ENCODE results near the gene HDDC3. TPM values are rescaled to one million over a fixed set of nuclear protein-coding genes. Genes with fewer than 3 reads are reported as not detected.

HDDC3 gene
- total RNA-seq, 1 experiment from 2014 or later: 25.5 TPM

DNA sequence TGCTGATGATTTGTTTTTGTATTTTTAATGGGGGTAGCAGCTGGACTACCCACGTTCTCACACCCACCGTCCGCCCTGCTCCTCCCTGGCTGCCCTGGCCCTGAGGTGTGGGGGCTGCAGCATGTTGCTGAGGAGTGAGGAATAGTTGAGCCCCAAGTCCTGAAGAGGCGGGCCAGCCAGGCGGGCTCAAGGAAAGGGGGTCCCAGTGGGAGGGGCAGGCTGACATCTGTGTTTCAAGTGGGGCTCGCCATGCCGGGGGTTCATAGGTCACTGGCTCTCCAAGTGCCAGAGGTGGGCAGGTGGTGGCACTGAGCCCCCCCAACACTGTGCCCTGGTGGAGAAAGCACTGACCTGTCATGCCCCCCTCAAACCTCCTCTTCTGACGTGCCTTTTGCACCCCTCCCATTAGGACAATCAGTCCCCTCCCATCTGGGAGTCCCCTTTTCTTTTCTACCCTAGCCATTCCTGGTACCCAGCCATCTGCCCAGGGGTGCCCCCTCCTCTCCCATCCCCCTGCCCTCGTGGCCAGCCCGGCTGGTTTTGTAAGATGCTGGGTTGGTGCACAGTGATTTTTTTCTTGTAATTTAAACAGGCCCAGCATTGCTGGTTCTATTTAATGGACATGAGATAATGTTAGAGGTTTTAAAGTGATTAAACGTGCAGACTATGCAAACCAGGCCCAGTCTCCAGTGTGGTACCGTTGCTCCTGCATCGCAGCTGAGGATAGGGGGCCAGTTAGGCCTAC lies 49.4 kb downstream of the HDDC3 start:
- Mint-ChIP-seq H3K36me3 (ENCODE audit: insufficient read depth, unreplicated experiment) (peaks cover 19% of the 10 kb centered on the region), H3K27me3 (ENCODE audit: insufficient read depth, unreplicated experiment) (no peaks in the 10 kb centered on the region), H3K4me3 (ENCODE audit: unreplicated experiment) (no peak overlapping the region), H3K4me1 (ENCODE audit: insufficient read depth, unreplicated experiment) (no peaks in the 10 kb centered on the region), H3K27ac (ENCODE audit: low read depth, unreplicated experiment) (no peak overlapping the region), H3K9me3 (ENCODE audit: unreplicated experiment) (no peaks in the 10 kb centered on the region)
- no TSS peak for BruUV-seq (replicated peaks)
- TF ChIP-seq, protein P1, sequence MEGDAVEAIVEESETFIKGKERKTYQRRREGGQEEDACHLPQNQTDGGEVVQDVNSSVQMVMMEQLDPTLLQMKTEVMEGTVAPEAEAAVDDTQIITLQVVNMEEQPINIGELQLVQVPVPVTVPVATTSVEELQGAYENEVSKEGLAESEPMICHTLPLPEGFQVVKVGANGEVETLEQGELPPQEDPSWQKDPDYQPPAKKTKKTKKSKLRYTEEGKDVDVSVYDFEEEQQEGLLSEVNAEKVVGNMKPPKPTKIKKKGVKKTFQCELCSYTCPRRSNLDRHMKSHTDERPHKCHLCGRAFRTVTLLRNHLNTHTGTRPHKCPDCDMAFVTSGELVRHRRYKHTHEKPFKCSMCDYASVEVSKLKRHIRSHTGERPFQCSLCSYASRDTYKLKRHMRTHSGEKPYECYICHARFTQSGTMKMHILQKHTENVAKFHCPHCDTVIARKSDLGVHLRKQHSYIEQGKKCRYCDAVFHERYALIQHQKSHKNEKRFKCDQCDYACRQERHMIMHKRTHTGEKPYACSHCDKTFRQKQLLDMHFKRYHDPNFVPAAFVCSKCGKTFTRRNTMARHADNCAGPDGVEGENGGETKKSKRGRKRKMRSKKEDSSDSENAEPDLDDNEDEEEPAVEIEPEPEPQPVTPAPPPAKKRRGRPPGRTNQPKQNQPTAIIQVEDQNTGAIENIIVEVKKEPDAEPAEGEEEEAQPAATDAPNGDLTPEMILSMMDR (IDR thresholded peaks at IDR 0.05; ENCODE audit: unreplicated experiment): no peak
- intact Hi-C loops (cut with micrococcal nuclease): no loop called here
- ChIA-PET CTCF (interaction anchor here (1.2 kb wide), 1 partner anchor 240 kb away, joined by 4 read pairs; no protein-coding TSS in a partner anchor), POLR2A (no interaction called here)
- no peak for DNase-seq (ENCODE audit: unreplicated experiment)

DNA sequence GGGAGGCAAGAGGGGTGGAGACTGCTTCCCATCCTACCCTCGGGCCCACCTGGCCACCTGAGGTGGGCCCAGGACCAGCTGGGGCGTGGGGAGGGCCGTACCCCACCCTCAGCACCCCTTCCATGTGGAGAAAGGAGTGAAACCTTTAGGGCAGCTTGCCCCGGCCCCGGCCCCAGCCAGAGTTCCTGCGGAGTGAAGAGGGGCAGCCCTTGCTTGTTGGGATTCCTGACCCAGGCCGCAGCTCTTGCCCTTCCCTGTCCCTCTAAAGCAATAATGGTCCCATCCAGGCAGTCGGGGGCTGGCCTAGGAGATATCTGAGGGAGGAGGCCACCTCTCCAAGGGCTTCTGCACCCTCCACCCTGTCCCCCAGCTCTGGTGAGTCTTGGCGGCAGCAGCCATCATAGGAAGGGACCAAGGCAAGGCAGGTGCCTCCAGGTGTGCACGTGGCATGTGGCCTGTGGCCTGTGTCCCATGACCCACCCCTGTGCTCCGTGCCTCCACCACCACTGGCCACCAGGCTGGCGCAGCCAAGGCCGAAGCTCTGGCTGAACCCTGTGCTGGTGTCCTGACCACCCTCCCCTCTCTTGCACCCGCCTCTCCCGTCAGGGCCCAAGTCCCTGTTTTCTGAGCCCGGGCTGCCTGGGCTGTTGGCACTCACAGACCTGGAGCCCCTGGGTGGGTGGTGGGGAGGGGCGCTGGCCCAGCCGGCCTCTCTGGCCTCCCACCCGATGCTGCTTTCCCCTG lies 50.2 kb downstream of the HDDC3 start:
- TSS peak; percentile 26 for BruUV-seq (replicated peaks)
- intact Hi-C loops (cut with micrococcal nuclease): no loop called here

DNA sequence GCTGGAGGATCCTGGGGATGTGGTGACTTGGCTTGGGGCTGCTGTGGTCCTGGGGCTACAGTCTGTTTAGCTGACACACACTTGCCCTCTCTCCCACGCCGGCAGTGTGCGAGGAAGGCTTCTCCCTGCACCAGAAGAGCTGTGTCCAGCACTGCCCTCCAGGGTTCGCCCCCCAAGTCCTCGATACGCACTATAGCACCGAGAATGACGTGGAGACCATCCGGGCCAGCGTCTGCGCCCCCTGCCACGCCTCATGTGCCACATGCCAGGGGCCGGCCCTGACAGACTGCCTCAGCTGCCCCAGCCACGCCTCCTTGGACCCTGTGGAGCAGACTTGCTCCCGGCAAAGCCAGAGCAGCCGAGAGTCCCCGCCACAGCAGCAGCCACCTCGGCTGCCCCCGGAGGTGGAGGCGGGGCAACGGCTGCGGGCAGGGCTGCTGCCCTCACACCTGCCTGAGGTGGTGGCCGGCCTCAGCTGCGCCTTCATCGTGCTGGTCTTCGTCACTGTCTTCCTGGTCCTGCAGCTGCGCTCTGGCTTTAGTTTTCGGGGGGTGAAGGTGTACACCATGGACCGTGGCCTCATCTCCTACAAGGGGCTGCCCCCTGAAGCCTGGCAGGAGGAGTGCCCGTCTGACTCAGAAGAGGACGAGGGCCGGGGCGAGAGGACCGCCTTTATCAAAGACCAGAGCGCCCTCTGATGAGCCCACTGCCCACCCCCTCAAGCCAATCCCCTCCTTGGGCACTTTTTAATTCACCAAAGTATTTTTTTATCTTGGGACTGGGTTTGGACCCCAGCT lies 51.0 kb downstream of the HDDC3 start:
- Mint-ChIP-seq H3K27me3 (ENCODE audit: insufficient read depth, unreplicated experiment) (no peaks in the 10 kb centered on the region), H3K36me3 (ENCODE audit: insufficient read depth, unreplicated experiment) (peaks cover 33% of the 10 kb centered on the region), H3K4me3 (ENCODE audit: unreplicated experiment) (no peak overlapping the region), H3K27ac (ENCODE audit: low read depth, unreplicated experiment) (no peak overlapping the region), H3K9me3 (ENCODE audit: unreplicated experiment) (no peaks in the 10 kb centered on the region), H3K4me1 (ENCODE audit: insufficient read depth, unreplicated experiment) (no peaks in the 10 kb centered on the region)
- ChIA-PET POLR2A (no interaction called here), CTCF (interaction anchor here (0.9 to 1.2 kb wide), 3 partner anchors 10 to 238 kb away, joined by 4 read pairs; no protein-coding TSS in a partner anchor)
- DNase-seq (ENCODE audit: unreplicated experiment): no peak
- BruUV-seq (replicated peaks): no TSS peak
- TF ChIP-seq, protein P1 (IDR thresholded peaks at IDR 0.05; ENCODE audit: unreplicated experiment): no peak
- intact Hi-C loops (cut with micrococcal nuclease): no loop called here

More for the DNA sequence above, 50.2 kb downstream of the HDDC3 start:
- TF ChIP-seq, protein P1 (IDR thresholded peaks at IDR 0.05; ENCODE audit: unreplicated experiment): no peak
- H3K27me3 Mint-ChIP-seq (ENCODE audit: insufficient read depth, unreplicated experiment): no peaks in the 10 kb centered on the region
- H3K27ac Mint-ChIP-seq (ENCODE audit: low read depth, unreplicated experiment): no peak overlapping the region
- H3K36me3 Mint-ChIP-seq (ENCODE audit: insufficient read depth, unreplicated experiment): peaks cover 27% of the 10 kb centered on the region
- CTCF ChIA-PET: interaction anchor here (0.9 to 1.2 kb wide), 3 partner anchors 9 to 239 kb away, joined by 4 read pairs; no protein-coding TSS in a partner anchor
- DNase-seq (ENCODE audit: unreplicated experiment): no peak
- no peak overlapping the region for H3K4me3 Mint-ChIP-seq (ENCODE audit: unreplicated experiment)
- POLR2A ChIA-PET: no interaction called here
- no peaks in the 10 kb centered on the region for H3K4me1 Mint-ChIP-seq (ENCODE audit: insufficient read depth, unreplicated experiment)
- no peaks in the 10 kb centered on the region for H3K9me3 Mint-ChIP-seq (ENCODE audit: unreplicated experiment)

Data from MCF 10A (cell line).